A549 treated with GW870086 at 1 μM for 4 hours (cell line): ENCODE measurements around the gene HGF. TPM values are rescaled to one million over a fixed set of nuclear protein-coding genes. Genes with fewer than 3 reads are reported as not detected.

Source experiments
- total RNA-seq: library from RNA; stranded (reverse); fragments of 200-300 nt; extraction: Qiagen RNA extraction; gene quantifications from 5 replicates; pipeline ENCODE4 v1.2.3, GENCODE V29; 2022; ENCODE audit warnings: low read depth

HGF gene
- 0.03 to 0.07 TPM in 2 of 5 replicates, not detected in the others for total RNA-seq

DNA sequence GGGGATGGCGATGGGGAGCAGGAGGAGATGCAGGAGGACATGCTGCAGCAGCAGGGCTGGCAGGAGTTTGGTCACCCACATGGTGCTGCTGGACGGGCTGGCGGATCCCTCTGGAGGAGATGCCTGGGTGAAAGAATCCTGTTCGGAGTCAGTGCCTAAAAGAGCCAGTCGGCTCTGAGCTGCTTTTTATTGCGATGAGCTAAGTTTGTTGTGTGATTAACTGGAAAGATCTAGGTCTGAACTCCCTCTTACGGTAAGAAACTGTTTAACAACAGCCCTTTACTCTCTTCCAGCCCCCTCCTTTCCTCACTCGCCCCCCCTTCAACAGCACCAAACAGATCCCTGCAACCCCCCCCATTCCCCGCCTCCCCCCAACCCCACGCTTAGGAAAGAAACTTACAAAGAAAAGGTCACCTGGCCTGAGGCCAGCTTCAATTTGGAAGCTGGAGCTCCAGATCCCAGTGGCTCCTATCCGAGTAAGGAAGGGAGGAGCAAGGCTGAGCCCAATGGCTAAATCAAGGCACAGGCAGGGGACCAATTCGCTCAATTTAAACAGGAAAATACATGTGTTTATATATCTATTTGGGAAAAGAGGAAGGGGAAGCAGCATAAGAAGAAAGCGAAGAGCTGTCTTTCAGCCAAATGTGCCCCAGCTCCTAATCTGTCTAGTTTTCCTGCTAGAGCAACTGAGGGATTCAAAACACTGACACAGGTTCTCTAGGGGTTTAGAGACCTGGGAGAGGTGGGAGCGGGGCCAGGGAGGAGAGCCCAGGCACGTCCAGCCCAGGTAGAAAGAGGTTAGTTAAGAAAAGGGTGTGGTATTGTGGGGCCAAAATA is at the start of gene HGF:
Gene HGF, minus strand, starts transcription at position 157 of the 837 bp plus-strand sequence. Its CDS starts 76 bp downstream, at position 81.

